Measurements from ENCODE around the gene TSPAN5.

TSPAN5 gene

GRCh38 chr4:98566361-98567008, 91.9 kb downstream of the TSPAN5 start:
- TF ChIP-seq CTCF (conservative IDR thresholded peaks at IDR 0.05) (no peak), ZFX (IDR thresholded peaks at IDR 0.05) (no peak)
- H3K27ac ChIP-seq, result no peak overlapping the region

GRCh38 chr4:98565681-98566301, 92.6 kb downstream of the TSPAN5 start:
- no peak overlapping the region for H3K27ac ChIP-seq
- TF ChIP-seq ZFX (IDR thresholded peaks at IDR 0.05) (no peak), CTCF (conservative IDR thresholded peaks at IDR 0.05) (no peak)

- TF ChIP-seq ZFX (IDR thresholded peaks at IDR 0.05) (no peak), CTCF (conservative IDR thresholded peaks at IDR 0.05) (no peak)
- no peak overlapping the region for H3K27ac ChIP-seq
Measured at GRCh38 chr4:98564852-98565251, 93.6 kb downstream of the TSPAN5 start.

- TF ChIP-seq CTCF (conservative IDR thresholded peaks at IDR 0.05) (no peak), ZFX (IDR thresholded peaks at IDR 0.05) (no peak)
- H3K27ac ChIP-seq, result no peak overlapping the region
Measured at GRCh38 chr4:98560321-98560720, 98.1 kb downstream of the TSPAN5 start.

GRCh38 chr4:98558471-98559169, 99.8 kb downstream of the TSPAN5 start:
- TF ChIP-seq CTCF (conservative IDR thresholded peaks at IDR 0.05) (no peak), ZFX (IDR thresholded peaks at IDR 0.05) (no peak)
- no peak overlapping the region for H3K27ac ChIP-seq

- TF ChIP-seq CTCF (conservative IDR thresholded peaks at IDR 0.05), result no peak
- no peak for TF ChIP-seq ZFX (IDR thresholded peaks at IDR 0.05)
- H3K27ac ChIP-seq, result no peak overlapping the region
Measured at GRCh38 chr4:98557194-98557892, 101.1 kb downstream of the TSPAN5 start.

- TF ChIP-seq CTCF (conservative IDR thresholded peaks at IDR 0.05) (no peak), ZFX (IDR thresholded peaks at IDR 0.05) (no peak)
- H3K27ac ChIP-seq, result no peak overlapping the region
Measured at GRCh38 chr4:98556451-98556850, 102.0 kb downstream of the TSPAN5 start.
